GM12878 (cell line): ENCODE results near the gene CAMK1. TPM values are rescaled to one million over a fixed set of nuclear protein-coding genes. Genes with fewer than 3 reads are reported as not detected.

Experiments
- ATAC-seq: fragments of 200-7000 bp; cut with Tn5 transposase; 3 replicates; pipeline ENCODE4 v1.9.1; 2020; ENCODE audit warnings: mild to moderate bottlenecking, moderate library complexity
- BruUV-seq: library from RNA; stranded (reverse); fragments of 400-500 nt; replicated peaks from 2 replicates; lab custom pipeline; 2021; lab: Mats Ljungman, UMichigan
- CTCF ChIA-PET: fragments of 300-600 bp; sonication (Branson Sonifier 250); formaldehyde crosslinking; extraction: SDS; loops from one replicate; lab custom pipeline; 2021; ENCODE audit warnings: inconsistent platforms; lab: Yijun Ruan, JAX
- POLR2A ChIA-PET: fragments of 350-600 bp; formaldehyde crosslinking; extraction: SDS; loops from one replicate; lab custom pipeline; 2021; ENCODE audit warnings: inconsistent platforms; lab: Charles Lee
- RAD21 ChIA-PET: fragments of 300-600 bp; sonication (Branson Sonifier 250); formaldehyde crosslinking; loops from one replicate; lab custom pipeline; 2023; ENCODE audit warnings: antibody characterized with exemption; ENCODE audit not compliant: unreplicated experiment; lab: Charles Lee
- SMC1A ChIA-PET: fragments of 300-600 bp; sonication (Branson Sonifier 250); formaldehyde crosslinking; loops from one replicate; lab custom pipeline; 2023; ENCODE audit not compliant: unreplicated experiment, uncharacterized antibody; lab: Charles Lee
- DNase-seq: peaks from one replicate; pipeline ENCODE4 v3.0.0-alpha.2; 2011; ENCODE audit warnings: low read depth, low spot score
- FAIRE-seq: peaks from 3 replicates; lab custom pipeline; 2011; peaks lifted over from hg19 to GRCh38; lab: Jason Lieb, UNC
- H2AFZ ChIP-seq: 2 replicates; pipeline ENCODE4 v1.6.0; 2011; ENCODE audit warnings: low read depth, low read length, control low read depth; ENCODE audit not compliant: control insufficient read depth
- H3K27ac ChIP-seq: 2 replicates; pipeline ENCODE4 v1.5.1; 2011; ENCODE audit warnings: control low read depth; ENCODE audit not compliant: control insufficient read depth, insufficient read depth
- H3K27me3 ChIP-seq, 2 experiments: replicated peaks in 1 of 2; 2 replicates each; pipeline versions ENCODE4 v1.6.0 to v1.6.1; 2011; ENCODE audit warnings: low read length in 1 of 2; ENCODE audit not compliant: control insufficient read depth in 2 of 2, insufficient read depth in 2 of 2
- H3K36me3 ChIP-seq, 2 experiments: 2 replicates each; pipeline ENCODE4 v1.5.1; 2011; ENCODE audit warnings: low read length in 1 of 2; ENCODE audit not compliant: control insufficient read depth in 2 of 2, insufficient read depth in 2 of 2
- H3K4me1 ChIP-seq: 2 replicates; pipeline ENCODE4 v1.6.1; 2011; ENCODE audit warnings: mild to moderate bottlenecking, low read length, moderate library complexity, mixed read lengths; ENCODE audit not compliant: control insufficient read depth, insufficient read depth
- H3K4me2 ChIP-seq: 2 replicates; pipeline ENCODE4 v1.6.0; 2011; ENCODE audit warnings: control low read depth; ENCODE audit not compliant: control insufficient read depth, insufficient read depth
- H3K4me3 ChIP-seq: fragments of 200-600 bp; sonication (generic); 2 replicates; pipeline ENCODE4 v1.5.1; 2016
- H3K79me2 ChIP-seq: 2 replicates; pipeline ENCODE4 v1.6.0; 2011; ENCODE audit warnings: low read length; ENCODE audit not compliant: control insufficient read depth, insufficient read depth
- H3K9ac ChIP-seq: 2 replicates; pipeline ENCODE4 v1.8.0; 2011; ENCODE audit warnings: low read length, control low read depth, mixed read lengths; ENCODE audit not compliant: control insufficient read depth, insufficient read depth
- H3K9me3 ChIP-seq: replicated peaks from 3 replicates; pipeline ENCODE4 v1.5.1; 2011; ENCODE audit warnings: mild to moderate bottlenecking, low read length; ENCODE audit not compliant: control insufficient read depth, insufficient read depth
- H4K20me1 ChIP-seq: 2 replicates; pipeline ENCODE4 v1.6.0; 2011; ENCODE audit not compliant: control insufficient read depth, insufficient read depth
- KAT2A ChIP-seq: conservative IDR thresholded peaks from 2 replicates; pipeline ENCODE4 v1.6.1; 2011; ENCODE audit warnings: low read depth, low read length; ENCODE audit not compliant: control insufficient read depth
- POLR2A ChIP-seq: IDR thresholded peaks from 2 replicates; pipeline ENCODE4 v1.6.1; 2011; ENCODE audit warnings: low read depth, mild to moderate bottlenecking, low read length
- TBL1XR1 ChIP-seq: IDR thresholded peaks from 2 replicates; pipeline ENCODE4 v1.6.1; 2012; ENCODE audit warnings: low read depth, low read length, improper control_type of control experiment
- WGBS: methylation state at CpG from one replicate; pipeline ENCODE4 v1.1.6; 2016; ENCODE audit warnings: low lambda C conversion rate; ENCODE audit not compliant: insufficient replicate concordance, insufficient coverage; ENCODE audit errors: missing lambda C conversion rate; 5-methylcytosine and 5-hydroxymethylcytosine counted together
- in situ Hi-C: fragments of 300-500 bp; cut with MboI; formaldehyde crosslinking; loops from 9 replicates; pipeline ENCODE4 v1.14.3; 2018; ENCODE audit warnings: mixed read lengths
- intact Hi-C: fragments of 100-400 bp; cut with micrococcal nuclease; formaldehyde crosslinking; loops from one replicate; pipeline ENCODE4 v1.14.2; 2022; ENCODE audit not compliant: unreplicated experiment
- polyA plus RNA-seq, 11 experiments: library from polyadenylated mRNA; depleted of rRNA in 4 of 11; unstranded in 6 of 11; stranded (reverse) in 5 of 11; fragments of >200 nt; fragmentation: Nextera tagmentation in 4 of 11; fragmentation: Illumina TruSeq in 1 of 11; extraction: Ambion mirVana in 4 of 11; extraction: Trizol in 1 of 11; gene quantifications; 1 replicate in 1 of 11; 2 replicates in 10 of 11; pipeline versions ENCODE4 v1.2.1 to v1.2.3, GENCODE V29; 2011 to 2016; ENCODE audit warnings: inconsistent platforms in 2 of 11, missing spikeins in 2 of 11, low read depth in 1 of 11
- total RNA-seq, 4 experiments: library from RNA; depleted of rRNA in 3 of 4; stranded (reverse); fragments of >200 nt in 3 of 4; fragmentation: Illumina TruSeq in 1 of 4; extraction: Trizol in 1 of 4; gene quantifications; 2 replicates each; pipeline versions ENCODE4 v1.2.1 to v1.2.3, GENCODE V29; 2013 to 2021
- TF ChIP-seq, protein P1 (sequence below): fragments of 450-650 bp; IDR thresholded peaks from 2 replicates; pipeline ENCODE4 v1.6.1; 2018; ENCODE audit warnings: mild to moderate bottlenecking, low read depth, moderate library complexity; ENCODE audit not compliant: partially characterized antibody
- TF ChIP-seq, protein P2 (sequence below): fragments of 450-650 bp; IDR thresholded peaks from 2 replicates; pipeline ENCODE4 v1.6.1; 2014; ENCODE audit warnings: mild to moderate bottlenecking
- TF ChIP-seq, protein P3 (sequence below): IDR thresholded peaks from 2 replicates; pipeline ENCODE4 v1.6.1; 2012; ENCODE audit warnings: low read depth, low read length, improper control_type of control experiment
- TF ChIP-seq, protein P4 (sequence below): fragments of 450-650 bp; IDR thresholded peaks from 2 replicates; pipeline ENCODE4 v1.6.1; 2018; ENCODE audit warnings: borderline replicate concordance, mild to moderate bottlenecking; ENCODE audit not compliant: partially characterized antibody

The CAMK1 gene
- total and polyA plus RNA-seq, 10 of the 15 experiments (the other 5 are each of a cell fraction or from before 2014, with no cell fraction given): 0.24 to 2.1 (median 0.51) TPM; not detected in 2

DNA sequence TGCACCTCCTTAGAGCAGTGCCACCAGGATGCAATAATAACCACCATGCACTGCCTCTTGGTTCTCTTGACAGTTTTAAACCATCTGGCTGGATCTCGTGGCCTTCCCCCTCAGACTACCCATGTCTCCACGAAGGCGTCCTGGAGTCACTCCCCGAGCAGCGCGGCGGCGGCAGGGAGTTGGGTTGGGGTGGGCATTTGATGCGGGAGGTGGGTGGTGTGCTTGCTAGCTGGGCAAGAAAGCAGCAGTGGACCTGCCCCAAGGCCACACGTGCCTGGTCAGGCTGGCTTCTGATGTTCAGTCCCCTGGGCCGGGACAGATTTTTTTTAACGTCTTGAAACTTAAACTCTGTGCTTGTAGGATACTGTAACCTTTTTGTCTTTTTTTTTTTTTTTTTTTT, 36.4 kb upstream of the CAMK1 start:
- DNase-seq: no peak
- Histone ChIP-seq H3K9me3 (no peaks in the 10 kb centered on the region), H3K4me3 (no peak overlapping the region), H3K4me1 (peaks cover 13% of the 10 kb centered on the region), H3K27ac (no peak overlapping the region), H3K79me2 (no peaks in the 10 kb centered on the region; the same call in 1 of the 2 replicates), H3K36me3 (peaks cover 31 to 45% of the 10 kb centered on the region in 2 experiments), H4K20me1 (no peaks in the 10 kb centered on the region), H3K27me3 (no peaks in the 10 kb centered on the region), H2AFZ (no peak overlapping the region), H3K4me2 (no peak overlapping the region), H3K9ac (no peak overlapping the region)
- ChIA-PET RAD21 (no interaction called here), SMC1A (no interaction called here), CTCF (interaction anchor here (0.7 kb wide), 1 partner anchor 302 kb away, joined by 3 read pairs; no protein-coding TSS in a partner anchor), POLR2A (interaction anchor here (1.4 to 2.6 kb wide), 2 partner anchors 13 to 27 kb away, joined by 3 to 9 read pairs; partner anchors contain the start of genes ARPC4 and TADA3)
- TF ChIP-seq POLR2A: 0 out of 2 replicates have a peak, but pooled peaks have one; percentile 36
- TF ChIP-seq, protein P1, sequence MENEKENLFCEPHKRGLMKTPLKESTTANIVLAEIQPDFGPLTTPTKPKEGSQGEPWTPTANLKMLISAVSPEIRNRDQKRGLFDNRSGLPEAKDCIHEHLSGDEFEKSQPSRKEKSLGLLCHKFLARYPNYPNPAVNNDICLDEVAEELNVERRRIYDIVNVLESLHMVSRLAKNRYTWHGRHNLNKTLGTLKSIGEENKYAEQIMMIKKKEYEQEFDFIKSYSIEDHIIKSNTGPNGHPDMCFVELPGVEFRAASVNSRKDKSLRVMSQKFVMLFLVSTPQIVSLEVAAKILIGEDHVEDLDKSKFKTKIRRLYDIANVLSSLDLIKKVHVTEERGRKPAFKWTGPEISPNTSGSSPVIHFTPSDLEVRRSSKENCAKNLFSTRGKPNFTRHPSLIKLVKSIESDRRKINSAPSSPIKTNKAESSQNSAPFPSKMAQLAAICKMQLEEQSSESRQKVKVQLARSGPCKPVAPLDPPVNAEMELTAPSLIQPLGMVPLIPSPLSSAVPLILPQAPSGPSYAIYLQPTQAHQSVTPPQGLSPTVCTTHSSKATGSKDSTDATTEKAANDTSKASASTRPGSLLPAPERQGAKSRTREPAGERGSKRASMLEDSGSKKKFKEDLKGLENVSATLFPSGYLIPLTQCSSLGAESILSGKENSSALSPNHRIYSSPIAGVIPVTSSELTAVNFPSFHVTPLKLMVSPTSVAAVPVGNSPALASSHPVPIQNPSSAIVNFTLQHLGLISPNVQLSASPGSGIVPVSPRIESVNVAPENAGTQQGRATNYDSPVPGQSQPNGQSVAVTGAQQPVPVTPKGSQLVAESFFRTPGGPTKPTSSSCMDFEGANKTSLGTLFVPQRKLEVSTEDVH: no peak
- 95% methylated on average over 12 of the region's 12 CpGs for WGBS
- in situ Hi-C loops: no loop called here
- intact Hi-C loops: loop anchor here (5.0 kb wide), 1 partner anchor 74 kb away; the partner anchor contains the start of gene BRPF1
- no TSS peak for BruUV-seq
- ATAC-seq: no peak
- no peak for FAIRE-seq

DNA sequence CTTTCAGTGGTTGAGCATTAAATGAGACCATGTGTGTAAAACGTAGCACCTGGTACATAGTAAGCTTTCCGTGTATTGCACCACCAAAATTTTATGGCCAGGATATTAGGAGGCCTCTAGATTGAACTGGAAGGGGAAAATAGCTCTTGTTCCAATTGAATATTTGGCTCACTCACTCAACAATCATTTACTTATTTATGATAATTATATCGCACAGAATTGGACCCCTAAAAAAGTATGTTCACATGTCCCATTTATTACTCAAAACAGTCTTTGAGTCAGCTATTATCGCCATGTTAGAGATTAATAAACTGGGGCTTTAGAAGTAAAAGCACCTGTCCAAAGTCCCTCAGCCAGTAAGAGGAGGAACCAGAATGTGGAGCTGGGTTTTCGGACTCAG, 35.2 kb upstream of the CAMK1 start:
- SMC1A ChIA-PET: interaction anchor here (0.8 to 1.2 kb wide), 2 partner anchors 9 to 74 kb away, joined by 3 read pairs; no protein-coding TSS in a partner anchor
- DNase-seq: no peak
- Histone ChIP-seq H3K9me3 (no peaks in the 10 kb centered on the region), H3K4me2 (no peak overlapping the region), H3K9ac (no peak overlapping the region), H3K36me3 (peaks cover 37 to 52% of the 10 kb centered on the region in 2 experiments), H3K27me3 (no peaks in the 10 kb centered on the region), H2AFZ (no peak overlapping the region), H3K27ac (no peak overlapping the region), H3K79me2 (no peaks in the 10 kb centered on the region; the same call in 1 of the 2 replicates), H3K4me1 (peaks cover 13% of the 10 kb centered on the region), H3K4me3 (no peak overlapping the region), H4K20me1 (no peaks in the 10 kb centered on the region; the same call in 1 of the 2 replicates)
- RAD21 ChIA-PET: interaction anchor here (1.0 kb wide), 1 partner anchor 127 kb away, joined by 3 read pairs; no protein-coding TSS in a partner anchor
- CTCF ChIA-PET: interaction anchor here (1.0 to 1.2 kb wide), 2 partner anchors 9 to 72 kb away, joined by 3 read pairs; no protein-coding TSS in a partner anchor
- BruUV-seq: TSS peak; percentile 26
- intact Hi-C loops: loop anchor here (5.0 kb wide), 1 partner anchor 73 kb away; the partner anchor contains the start of gene BRPF1
- POLR2A ChIA-PET: interaction anchor here (0.6 to 1.5 kb wide), 3 partner anchors 12 to 364 kb away, joined by 3 to 7 read pairs (median 4); partner anchors contain the start of genes ARPC4 and TADA3
- 67% methylated on average over 5 of the region's 5 CpGs for WGBS
- FAIRE-seq: no peak
- ATAC-seq: no peak
- in situ Hi-C loops: no loop called here
- TF ChIP-seq, protein P2, sequence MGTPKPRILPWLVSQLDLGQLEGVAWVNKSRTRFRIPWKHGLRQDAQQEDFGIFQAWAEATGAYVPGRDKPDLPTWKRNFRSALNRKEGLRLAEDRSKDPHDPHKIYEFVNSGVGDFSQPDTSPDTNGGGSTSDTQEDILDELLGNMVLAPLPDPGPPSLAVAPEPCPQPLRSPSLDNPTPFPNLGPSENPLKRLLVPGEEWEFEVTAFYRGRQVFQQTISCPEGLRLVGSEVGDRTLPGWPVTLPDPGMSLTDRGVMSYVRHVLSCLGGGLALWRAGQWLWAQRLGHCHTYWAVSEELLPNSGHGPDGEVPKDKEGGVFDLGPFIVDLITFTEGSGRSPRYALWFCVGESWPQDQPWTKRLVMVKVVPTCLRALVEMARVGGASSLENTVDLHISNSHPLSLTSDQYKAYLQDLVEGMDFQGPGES: no peak
- TF ChIP-seq, protein P3, sequence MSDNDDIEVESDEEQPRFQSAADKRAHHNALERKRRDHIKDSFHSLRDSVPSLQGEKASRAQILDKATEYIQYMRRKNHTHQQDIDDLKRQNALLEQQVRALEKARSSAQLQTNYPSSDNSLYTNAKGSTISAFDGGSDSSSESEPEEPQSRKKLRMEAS: no peak
- TF ChIP-seq KAT2A (no peak), TBL1XR1 (no peak)
- TF ChIP-seq, protein P4, sequence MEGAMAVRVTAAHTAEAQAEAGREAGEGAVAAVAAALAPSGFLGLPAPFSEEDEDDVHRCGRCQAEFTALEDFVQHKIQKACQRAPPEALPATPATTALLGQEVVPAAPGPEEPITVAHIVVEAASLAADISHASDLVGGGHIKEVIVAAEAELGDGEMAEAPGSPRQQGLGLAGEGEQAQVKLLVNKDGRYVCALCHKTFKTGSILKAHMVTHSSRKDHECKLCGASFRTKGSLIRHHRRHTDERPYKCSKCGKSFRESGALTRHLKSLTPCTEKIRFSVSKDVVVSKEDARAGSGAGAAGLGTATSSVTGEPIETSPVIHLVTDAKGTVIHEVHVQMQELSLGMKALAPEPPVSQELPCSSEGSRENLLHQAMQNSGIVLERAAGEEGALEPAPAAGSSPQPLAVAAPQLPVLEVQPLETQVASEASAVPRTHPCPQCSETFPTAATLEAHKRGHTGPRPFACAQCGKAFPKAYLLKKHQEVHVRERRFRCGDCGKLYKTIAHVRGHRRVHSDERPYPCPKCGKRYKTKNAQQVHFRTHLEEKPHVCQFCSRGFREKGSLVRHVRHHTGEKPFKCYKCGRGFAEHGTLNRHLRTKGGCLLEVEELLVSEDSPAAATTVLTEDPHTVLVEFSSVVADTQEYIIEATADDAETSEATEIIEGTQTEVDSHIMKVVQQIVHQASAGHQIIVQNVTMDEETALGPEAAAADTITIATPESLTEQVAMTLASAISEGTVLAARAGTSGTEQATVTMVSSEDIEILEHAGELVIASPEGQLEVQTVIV: no peak
